Astrocyte of the cerebellum (primary cell): ENCODE data around the gene SRD5A1.

Experiments used
- DNase-seq: peaks from one replicate; pipeline ENCODE4 v3.0.0-alpha.2; 2011; ENCODE audit warnings: low read depth
- H3K4me3 ChIP-seq: 2 replicates; pipeline ENCODE4 v1.5.1; 2011; ENCODE audit warnings: mild to moderate bottlenecking, low read depth, low read length, moderate library complexity
- in situ Hi-C: cut with HindIII; loops from 2 replicates; pipeline ENCODE4 v1.10.0; 2017; ENCODE audit warnings: low sequenced_read_pairs
- TF ChIP-seq, protein P1 (sequence below): IDR thresholded peaks from 2 replicates; pipeline ENCODE4 v1.5.1; 2012; ENCODE audit warnings: low read length, low read depth, moderate library complexity, mild to moderate bottlenecking; ENCODE audit errors: missing control alignments

The SRD5A1 gene

DNA sequence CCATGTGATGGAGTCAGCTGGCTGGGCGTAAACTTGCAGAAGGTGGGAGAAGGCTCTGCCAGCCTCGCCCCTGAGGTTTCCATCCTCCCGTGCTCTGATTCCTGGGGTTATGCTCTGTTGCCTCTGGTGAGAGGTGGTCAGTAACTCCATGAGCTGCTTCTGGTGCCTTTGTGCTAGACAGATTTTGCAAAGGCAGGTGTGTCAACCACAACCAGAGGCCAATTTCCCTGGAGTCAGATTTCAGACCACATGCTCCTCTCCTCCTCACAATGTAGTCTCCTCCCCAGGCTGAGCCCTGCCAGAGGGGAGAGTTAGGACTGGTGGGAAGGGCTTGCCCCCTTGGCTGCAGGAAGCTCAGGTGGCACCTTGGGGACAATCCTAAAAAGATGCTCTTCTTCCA, 41.2 kb downstream of the SRD5A1 start:
- TF ChIP-seq, protein P1, sequence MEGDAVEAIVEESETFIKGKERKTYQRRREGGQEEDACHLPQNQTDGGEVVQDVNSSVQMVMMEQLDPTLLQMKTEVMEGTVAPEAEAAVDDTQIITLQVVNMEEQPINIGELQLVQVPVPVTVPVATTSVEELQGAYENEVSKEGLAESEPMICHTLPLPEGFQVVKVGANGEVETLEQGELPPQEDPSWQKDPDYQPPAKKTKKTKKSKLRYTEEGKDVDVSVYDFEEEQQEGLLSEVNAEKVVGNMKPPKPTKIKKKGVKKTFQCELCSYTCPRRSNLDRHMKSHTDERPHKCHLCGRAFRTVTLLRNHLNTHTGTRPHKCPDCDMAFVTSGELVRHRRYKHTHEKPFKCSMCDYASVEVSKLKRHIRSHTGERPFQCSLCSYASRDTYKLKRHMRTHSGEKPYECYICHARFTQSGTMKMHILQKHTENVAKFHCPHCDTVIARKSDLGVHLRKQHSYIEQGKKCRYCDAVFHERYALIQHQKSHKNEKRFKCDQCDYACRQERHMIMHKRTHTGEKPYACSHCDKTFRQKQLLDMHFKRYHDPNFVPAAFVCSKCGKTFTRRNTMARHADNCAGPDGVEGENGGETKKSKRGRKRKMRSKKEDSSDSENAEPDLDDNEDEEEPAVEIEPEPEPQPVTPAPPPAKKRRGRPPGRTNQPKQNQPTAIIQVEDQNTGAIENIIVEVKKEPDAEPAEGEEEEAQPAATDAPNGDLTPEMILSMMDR: no peak
- DNase-seq: no peak
- in situ Hi-C loops: no loop called here
- H3K4me3 ChIP-seq: no peak overlapping the region

DNA sequence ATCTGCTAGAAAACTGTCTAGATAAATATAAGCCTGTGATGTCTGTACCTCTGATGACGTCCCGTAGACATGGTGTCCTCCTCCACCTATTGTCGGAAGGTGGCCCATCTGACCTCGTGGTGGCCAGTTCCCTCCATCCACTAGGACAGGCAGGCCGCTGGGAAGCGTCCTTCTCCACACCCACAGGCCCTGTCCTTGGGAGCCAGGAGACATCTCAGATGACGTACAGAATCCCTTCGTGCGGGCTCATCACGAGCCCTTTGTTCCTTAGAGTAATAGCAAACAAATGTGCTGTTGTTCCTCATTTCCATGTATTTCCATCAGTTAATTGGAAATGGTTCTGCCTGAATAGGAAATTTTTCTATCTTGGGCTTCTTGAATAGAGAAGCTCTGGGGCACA, 41.6 kb downstream of the SRD5A1 start:
- TF ChIP-seq, protein P1: no peak
- in situ Hi-C loops: no loop called here
- H3K4me3 ChIP-seq: no peak overlapping the region
- DNase-seq: no peak

DNA sequence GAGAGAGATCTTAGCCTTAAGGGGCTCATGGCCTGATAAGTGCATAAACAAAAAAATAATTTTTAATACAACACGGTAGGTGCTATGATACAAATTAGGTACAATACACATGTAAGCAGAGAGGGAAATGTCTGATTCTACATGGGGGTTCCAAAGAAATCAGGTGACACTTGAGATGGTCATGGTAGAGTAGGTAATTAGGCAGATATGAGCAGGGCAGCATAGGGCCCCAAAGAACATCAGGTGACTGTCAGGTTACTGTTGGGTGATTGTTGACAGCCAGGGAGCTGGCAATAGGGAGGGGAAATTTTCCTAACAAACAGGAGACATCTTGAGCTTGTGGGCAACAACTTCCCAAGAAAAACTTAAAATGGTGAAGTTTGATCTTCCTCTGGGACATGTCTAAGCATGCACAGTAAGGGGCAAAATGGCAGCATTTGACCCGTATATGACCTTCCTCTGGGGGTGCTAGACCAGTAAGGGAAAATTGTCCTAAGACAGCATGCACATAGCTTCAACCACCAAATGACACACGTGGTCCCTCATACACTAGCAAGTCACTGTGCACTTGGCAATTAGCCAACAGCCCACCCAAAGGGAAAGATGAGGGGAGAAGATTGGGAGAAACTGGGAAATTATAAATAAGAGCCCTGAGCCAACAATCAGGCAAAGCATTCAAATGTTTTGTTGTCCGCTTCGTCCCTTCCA, 42.7 kb downstream of the SRD5A1 start:
- DNase-seq: no peak
- no peak overlapping the region for H3K4me3 ChIP-seq
- in situ Hi-C loops: no loop called here
- TF ChIP-seq, protein P1: no peak

DNA sequence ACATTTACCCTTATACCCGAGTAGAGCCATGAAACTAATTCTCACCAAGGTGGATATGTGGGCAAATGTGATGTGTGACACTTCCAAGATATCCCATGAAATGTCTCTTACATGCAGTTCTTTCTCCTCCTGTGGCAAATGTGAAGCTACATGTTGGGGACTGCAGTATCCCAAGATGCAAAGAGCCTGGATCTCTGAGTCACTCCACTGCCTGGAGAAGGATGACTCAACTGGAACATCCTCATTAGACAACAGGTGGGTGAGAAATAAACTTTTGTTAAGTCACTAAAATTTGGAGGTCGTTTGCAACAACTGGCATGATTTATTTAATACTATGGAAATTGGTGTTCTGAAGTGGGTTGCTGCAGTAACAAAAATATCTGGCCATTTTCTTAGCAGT, 43.5 kb downstream of the SRD5A1 start:
- TF ChIP-seq, protein P1: no peak
- in situ Hi-C loops: no loop called here

DNA sequence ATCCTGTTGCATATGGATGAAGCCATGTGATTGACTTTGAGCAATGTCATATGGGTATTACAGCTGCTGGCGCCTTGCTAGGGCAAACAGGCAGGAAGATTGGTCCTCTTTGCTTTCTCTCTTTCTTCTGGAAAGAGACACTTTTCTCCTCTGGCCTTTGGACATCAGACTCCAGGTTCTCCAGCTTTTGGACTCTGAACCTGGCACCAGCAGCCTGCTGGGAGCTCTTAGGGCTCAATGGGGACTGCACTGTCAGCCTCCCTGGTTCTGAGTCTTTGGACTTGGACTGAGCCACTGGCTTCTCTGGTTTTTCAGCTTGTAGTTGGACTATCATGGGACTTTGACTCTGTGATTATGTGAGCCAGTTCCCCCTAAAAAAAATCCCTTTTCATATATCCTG, 45.1 kb downstream of the SRD5A1 start:
- TF ChIP-seq, protein P1: no peak
- in situ Hi-C loops: no loop called here
- DNase-seq: no peak
- no peak overlapping the region for H3K4me3 ChIP-seq

More for the DNA sequence above, 43.5 kb downstream of the SRD5A1 start:
- no peak overlapping the region for H3K4me3 ChIP-seq
- DNase-seq: no peak

DNA sequence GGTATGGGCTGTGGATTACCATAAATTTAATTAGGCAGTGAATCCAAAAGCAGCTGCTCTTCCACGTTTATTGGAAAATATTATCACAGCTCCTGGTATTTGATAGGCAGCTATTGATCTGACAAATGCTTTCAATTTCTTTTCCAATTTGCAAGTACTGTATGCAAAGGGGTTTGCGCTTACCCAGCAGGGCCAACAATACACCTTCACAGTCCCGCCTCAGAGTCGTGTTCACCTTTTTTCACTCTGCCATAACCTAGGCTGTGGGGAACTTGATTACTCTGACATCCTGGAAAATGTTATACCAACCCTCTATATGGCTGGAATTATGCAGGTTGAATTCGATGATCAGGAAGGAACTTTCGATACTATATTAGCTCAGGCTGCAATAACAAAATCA, 47.7 kb downstream of the SRD5A1 start:
- TF ChIP-seq, protein P1: no peak
- in situ Hi-C loops: no loop called here
- DNase-seq: no peak
- H3K4me3 ChIP-seq: no peak overlapping the region
